A673 (cell line): Measurements from ENCODE around the gene BCAR1. TPM values are rescaled to one million over a fixed set of nuclear protein-coding genes. Genes with fewer than 3 reads are reported as not detected.

ENCODE experiments used
- BruUV-seq: library from RNA; stranded (reverse); fragments of 400-500 nt; replicated peaks from 2 replicates; lab custom pipeline; 2021; lab: Mats Ljungman, UMichigan
- CTCF ChIA-PET: fragments of 300-600 bp; sonication (Branson Sonifier 250); formaldehyde crosslinking; loops from one replicate; lab custom pipeline; 2022; ENCODE audit warnings: antibody characterized with exemption; lab: Charles Lee
- POLR2A ChIA-PET: fragments of 300-600 bp; sonication (Branson Sonifier 250); formaldehyde crosslinking; loops from one replicate; lab custom pipeline; 2022; ENCODE audit warnings: antibody characterized with exemption; ENCODE audit not compliant: low non-redundant PET; lab: Charles Lee
- DNase-seq: peaks from one replicate; pipeline ENCODE4 v3.0.0-alpha.2; 2015; ENCODE audit warnings: low spot score
- H3K27ac ChIP-seq: fragments of 200-600 bp; sonication (generic); 2 replicates; pipeline ENCODE4 v1.5.1; 2016; ENCODE audit warnings: mixed run types, low read depth, mild to moderate bottlenecking, mixed read lengths, antibody characterized with exemption, low read length; ENCODE audit not compliant: poor library complexity, severe bottlenecking
- H3K27me3 ChIP-seq: fragments of 200-600 bp; sonication (generic); replicated peaks from 2 replicates; pipeline ENCODE4 v1.6.1; 2017; ENCODE audit warnings: mixed run types, low read depth, mild to moderate bottlenecking, mixed read lengths, antibody characterized with exemption, low read length; ENCODE audit not compliant: insufficient read depth, poor library complexity
- H3K36me3 ChIP-seq: fragments of 200-600 bp; sonication (generic); 2 replicates; pipeline ENCODE4 v1.6.1; 2016; ENCODE audit warnings: mixed run types, mild to moderate bottlenecking, mixed read lengths, antibody characterized with exemption, low read length; ENCODE audit not compliant: insufficient read depth, poor library complexity, severe bottlenecking
- H3K4me1 ChIP-seq: fragments of 200-600 bp; sonication (generic); 2 replicates; pipeline ENCODE4 v1.6.1; 2017; ENCODE audit warnings: mixed run types, mild to moderate bottlenecking, mixed read lengths, antibody characterized with exemption, low read length; ENCODE audit not compliant: insufficient read depth, poor library complexity, severe bottlenecking
- H3K4me3 ChIP-seq: fragments of 200-600 bp; sonication (generic); 2 replicates; pipeline ENCODE4 v1.5.1; 2016; ENCODE audit warnings: low read depth, mixed run types, mild to moderate bottlenecking, mixed read lengths, low read length; ENCODE audit not compliant: poor library complexity, severe bottlenecking
- H3K9me3 ChIP-seq: fragments of 200-600 bp; sonication (generic); 2 replicates; pipeline ENCODE4 v1.6.1; 2016; ENCODE audit warnings: mixed run types, low read depth, mild to moderate bottlenecking, mixed read lengths, antibody characterized with exemption, low read length; ENCODE audit not compliant: poor library complexity, severe bottlenecking
- EZH2 ChIP-seq: fragments of 200-600 bp; sonication (generic); IDR thresholded peaks from 2 replicates; pipeline ENCODE4 v1.6.1; 2017; ENCODE audit warnings: borderline replicate concordance, low read depth, mild to moderate bottlenecking, mixed read lengths, antibody characterized with exemption, low read length; ENCODE audit not compliant: poor library complexity, severe bottlenecking
- intact Hi-C: fragments of 100-400 bp; cut with micrococcal nuclease; formaldehyde crosslinking; loops from one replicate; pipeline ENCODE4 v1.10.0; 2022; ENCODE audit not compliant: unreplicated experiment
- total RNA-seq: library from RNA; stranded (reverse); gene quantifications from 2 replicates; pipeline ENCODE4 v1.2.3, GENCODE V29; 2021
- TF ChIP-seq, protein P1 (sequence below): fragments of 300-800, 200-600 bp; sonication (generic); conservative IDR thresholded peaks from 2 replicates; pipeline ENCODE4 v1.5.1; 2017; ENCODE audit warnings: low read depth, mild to moderate bottlenecking, antibody characterized with exemption, low read length, moderate library complexity, mixed read lengths

BCAR1 gene
- total RNA-seq, 1 experiment from 2014 or later = 42.2 TPM

DNA sequence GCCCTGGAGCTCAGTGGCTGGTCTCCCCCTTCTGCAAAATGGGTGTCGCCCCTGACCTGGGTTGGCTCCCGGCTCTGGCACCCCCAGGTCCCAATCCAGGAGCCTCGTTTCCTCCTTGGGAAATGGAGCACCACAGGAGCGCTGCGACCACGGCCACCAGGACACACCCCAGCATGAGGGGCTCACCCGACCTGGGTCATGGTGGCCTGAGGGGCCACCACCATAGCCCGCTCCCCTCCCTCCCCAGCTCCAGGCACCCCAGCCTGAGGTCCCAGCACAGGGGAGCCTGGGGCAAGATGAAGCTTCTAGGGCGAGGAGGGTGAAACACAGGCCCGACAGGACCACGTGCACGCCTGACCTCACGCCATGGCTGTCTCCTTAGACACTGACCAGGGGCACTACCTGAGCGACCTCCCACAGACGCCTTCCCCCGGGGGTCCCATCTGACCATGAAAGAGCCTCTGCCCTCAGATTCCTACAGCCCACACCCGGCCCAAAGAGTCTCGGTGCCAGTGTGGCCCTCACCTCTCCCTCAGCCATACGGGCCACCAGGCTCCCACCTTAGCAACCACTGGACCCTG lies 11.8 kb downstream of the BCAR1 start:
- POLR2A ChIA-PET = no interaction called here
- CTCF ChIA-PET = interaction anchor here (1.0 to 1.9 kb wide), 3 partner anchors 40 to 146 kb away, joined by 4 to 8 read pairs (median 4); no protein-coding TSS in a partner anchor
- peaks cover 44% of the 10 kb centered on the region for H3K4me1 ChIP-seq
- peak overlapping the region; percentile 60 for H3K27ac ChIP-seq
- BruUV-seq = no TSS peak
- no peak for TF ChIP-seq EZH2
- TF ChIP-seq, protein P1, sequence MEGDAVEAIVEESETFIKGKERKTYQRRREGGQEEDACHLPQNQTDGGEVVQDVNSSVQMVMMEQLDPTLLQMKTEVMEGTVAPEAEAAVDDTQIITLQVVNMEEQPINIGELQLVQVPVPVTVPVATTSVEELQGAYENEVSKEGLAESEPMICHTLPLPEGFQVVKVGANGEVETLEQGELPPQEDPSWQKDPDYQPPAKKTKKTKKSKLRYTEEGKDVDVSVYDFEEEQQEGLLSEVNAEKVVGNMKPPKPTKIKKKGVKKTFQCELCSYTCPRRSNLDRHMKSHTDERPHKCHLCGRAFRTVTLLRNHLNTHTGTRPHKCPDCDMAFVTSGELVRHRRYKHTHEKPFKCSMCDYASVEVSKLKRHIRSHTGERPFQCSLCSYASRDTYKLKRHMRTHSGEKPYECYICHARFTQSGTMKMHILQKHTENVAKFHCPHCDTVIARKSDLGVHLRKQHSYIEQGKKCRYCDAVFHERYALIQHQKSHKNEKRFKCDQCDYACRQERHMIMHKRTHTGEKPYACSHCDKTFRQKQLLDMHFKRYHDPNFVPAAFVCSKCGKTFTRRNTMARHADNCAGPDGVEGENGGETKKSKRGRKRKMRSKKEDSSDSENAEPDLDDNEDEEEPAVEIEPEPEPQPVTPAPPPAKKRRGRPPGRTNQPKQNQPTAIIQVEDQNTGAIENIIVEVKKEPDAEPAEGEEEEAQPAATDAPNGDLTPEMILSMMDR = no peak
- H3K27me3 ChIP-seq = no peaks in the 10 kb centered on the region
- no peak overlapping the region for H3K4me3 ChIP-seq
- intact Hi-C loops = no loop called here
- DNase-seq = no peak
- no peaks in the 10 kb centered on the region for H3K9me3 ChIP-seq
- peaks cover 6% of the 10 kb centered on the region for H3K36me3 ChIP-seq

DNA sequence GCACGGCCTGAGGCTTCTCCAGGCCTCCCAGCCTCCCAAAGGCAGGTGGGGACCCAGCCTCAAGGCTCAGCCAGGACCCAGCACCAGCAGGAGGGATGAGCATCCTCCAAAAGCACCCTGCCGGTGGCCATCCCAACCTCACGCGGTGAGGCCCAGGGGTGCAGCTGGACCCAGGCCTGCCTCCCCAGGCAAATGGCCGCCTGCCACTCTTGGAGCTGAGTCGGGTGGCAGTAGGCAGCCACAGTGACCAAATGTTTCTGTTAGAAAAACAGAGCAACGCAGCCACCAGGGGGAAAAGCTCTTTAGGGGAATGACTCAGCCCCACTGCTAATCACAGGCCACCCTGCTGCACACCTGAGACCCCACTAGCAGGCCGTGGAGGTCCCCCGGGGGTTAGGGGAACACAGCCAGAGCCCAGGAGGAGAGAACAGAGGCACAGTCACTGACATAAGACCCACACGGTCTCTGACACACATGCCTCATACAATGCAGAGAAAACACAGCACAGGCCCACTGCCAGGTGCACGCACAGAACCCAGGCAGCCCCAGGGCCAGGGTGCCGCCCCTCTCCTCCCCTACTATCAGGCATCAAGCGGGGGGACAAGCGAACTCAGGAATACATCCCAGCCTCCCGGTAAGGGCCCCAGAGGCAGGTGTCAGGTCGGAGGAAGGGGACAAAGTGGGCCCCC lies 12.4 kb downstream of the BCAR1 start:
- Histone ChIP-seq H3K4me1 (peaks cover 45% of the 10 kb centered on the region), H3K27ac (peak overlapping the region; percentile 60), H3K9me3 (no peaks in the 10 kb centered on the region), H3K4me3 (no peak overlapping the region), H3K36me3 (peaks cover 11% of the 10 kb centered on the region), H3K27me3 (no peaks in the 10 kb centered on the region)
- intact Hi-C loops = no loop called here
- DNase-seq = peak; percentile 56
- ChIA-PET POLR2A (interaction anchor here (0.6 kb wide), 1 partner anchor 31 kb away, joined by 6 read pairs; no protein-coding TSS in a partner anchor), CTCF (interaction anchor here (0.6 to 1.9 kb wide), 4 partner anchors 39 to 147 kb away, joined by 3 to 8 read pairs (median 4); no protein-coding TSS in a partner anchor)
- no TSS peak for BruUV-seq
- no peak for TF ChIP-seq EZH2
- TF ChIP-seq, protein P1 = peak; percentile 39; the same call in 1 of the 2 replicates

DNA sequence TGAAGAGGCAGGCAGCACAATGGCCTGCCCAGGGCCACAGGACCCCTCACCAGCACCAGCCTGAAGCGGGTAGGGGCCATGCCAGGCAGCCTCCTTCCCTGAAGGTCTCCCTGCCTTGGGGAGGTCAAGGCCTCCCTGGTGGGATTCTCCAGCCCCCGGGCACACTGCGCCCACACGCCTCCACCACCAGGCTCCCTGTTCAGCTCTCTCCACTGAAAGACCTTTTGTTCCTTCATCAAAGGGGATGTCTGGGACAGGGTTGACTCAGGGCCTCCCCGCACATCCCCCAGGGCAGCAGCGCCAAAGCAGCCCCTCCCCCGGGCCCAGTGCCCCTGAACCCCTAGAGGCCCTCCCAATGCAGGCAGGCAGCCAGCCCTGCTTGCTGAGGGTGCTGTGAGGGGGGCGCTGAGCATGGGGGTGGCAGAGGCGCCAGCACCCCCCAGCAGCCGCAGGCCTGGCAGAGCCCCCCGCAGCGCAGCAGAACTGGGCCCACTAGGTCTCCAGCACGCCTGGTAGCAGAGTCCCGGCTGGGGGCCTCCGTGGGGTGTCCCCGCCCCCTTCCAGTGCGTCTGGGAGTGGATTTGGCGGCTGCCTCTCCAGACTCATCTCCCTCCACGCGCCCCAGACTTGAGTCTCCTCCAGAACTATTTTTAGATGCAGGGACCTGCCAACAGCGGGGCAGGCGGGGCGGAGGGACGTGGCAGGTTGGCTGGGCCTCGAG lies 13.1 kb downstream of the BCAR1 start:
- H3K36me3 ChIP-seq = peaks cover 15% of the 10 kb centered on the region
- CTCF ChIA-PET = interaction anchor here (0.6 to 1.9 kb wide), 4 partner anchors 38 to 147 kb away, joined by 3 to 8 read pairs (median 4); no protein-coding TSS in a partner anchor
- no peaks in the 10 kb centered on the region for H3K27me3 ChIP-seq
- DNase-seq = peak; percentile 88
- no TSS peak for BruUV-seq
- peaks cover 45% of the 10 kb centered on the region for H3K4me1 ChIP-seq
- intact Hi-C loops = no loop called here
- no peaks in the 10 kb centered on the region for H3K9me3 ChIP-seq
- H3K27ac ChIP-seq = peak overlapping the region; percentile 60
- no peak overlapping the region for H3K4me3 ChIP-seq
- POLR2A ChIA-PET = interaction anchor here (0.6 kb wide), 2 partner anchors 32 to 142 kb away, joined by 3 to 6 read pairs; no protein-coding TSS in a partner anchor
- TF ChIP-seq, protein P1 = no peak
- TF ChIP-seq EZH2 = no peak
